Loucy (cell line): ENCODE results near the gene CELF5.

Source experiments
- EZH2phosphoT487 ChIP-seq: fragments of 200-600 bp; IDR thresholded peaks from 2 replicates; pipeline ENCODE4 v1.6.1; 2018; ENCODE audit warnings: antibody characterized with exemption, mild to moderate bottlenecking, moderate library complexity, borderline replicate concordance
- TF ChIP-seq, protein P1 (sequence below): fragments of 200-600 bp; sonication (generic); conservative IDR thresholded peaks from 2 replicates; pipeline ENCODE4 v1.5.1; 2014; ENCODE audit warnings: mild to moderate bottlenecking, antibody characterized with exemption, low read length

DNA sequence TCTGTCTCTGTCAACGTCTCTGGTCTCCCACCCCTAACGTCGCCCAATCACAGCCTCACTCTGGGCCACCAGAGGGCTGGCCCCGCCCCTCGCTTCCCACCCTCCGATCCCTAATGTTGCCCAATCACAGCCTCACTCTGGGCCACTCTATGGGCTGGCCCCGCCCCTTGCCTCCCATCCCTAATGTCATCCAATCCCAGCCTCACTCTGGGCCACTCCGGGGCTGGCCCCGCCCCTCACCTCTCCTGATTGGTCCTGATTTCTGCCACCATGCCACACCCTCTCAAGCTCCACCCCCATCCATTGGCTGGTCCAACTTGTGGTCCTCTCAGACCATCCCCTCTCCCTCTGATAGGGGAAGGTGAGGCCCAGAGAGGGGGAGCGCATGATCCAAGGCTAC lies 24.9 kb downstream of the CELF5 start:
- TF ChIP-seq, protein P1, sequence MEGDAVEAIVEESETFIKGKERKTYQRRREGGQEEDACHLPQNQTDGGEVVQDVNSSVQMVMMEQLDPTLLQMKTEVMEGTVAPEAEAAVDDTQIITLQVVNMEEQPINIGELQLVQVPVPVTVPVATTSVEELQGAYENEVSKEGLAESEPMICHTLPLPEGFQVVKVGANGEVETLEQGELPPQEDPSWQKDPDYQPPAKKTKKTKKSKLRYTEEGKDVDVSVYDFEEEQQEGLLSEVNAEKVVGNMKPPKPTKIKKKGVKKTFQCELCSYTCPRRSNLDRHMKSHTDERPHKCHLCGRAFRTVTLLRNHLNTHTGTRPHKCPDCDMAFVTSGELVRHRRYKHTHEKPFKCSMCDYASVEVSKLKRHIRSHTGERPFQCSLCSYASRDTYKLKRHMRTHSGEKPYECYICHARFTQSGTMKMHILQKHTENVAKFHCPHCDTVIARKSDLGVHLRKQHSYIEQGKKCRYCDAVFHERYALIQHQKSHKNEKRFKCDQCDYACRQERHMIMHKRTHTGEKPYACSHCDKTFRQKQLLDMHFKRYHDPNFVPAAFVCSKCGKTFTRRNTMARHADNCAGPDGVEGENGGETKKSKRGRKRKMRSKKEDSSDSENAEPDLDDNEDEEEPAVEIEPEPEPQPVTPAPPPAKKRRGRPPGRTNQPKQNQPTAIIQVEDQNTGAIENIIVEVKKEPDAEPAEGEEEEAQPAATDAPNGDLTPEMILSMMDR = no peak
- no peak for TF ChIP-seq EZH2phosphoT487
